ENCODE results near the gene AP3D1. TPM values are rescaled to one million over a fixed set of nuclear protein-coding genes. Genes with fewer than 3 reads are reported as not detected.

The AP3D1 gene
- total and polyA plus RNA-seq, 9 of the 15 experiments (the other 6 are each of a cell fraction or from before 2014, with no cell fraction given), result 1.2 to 86.1 (median 35.9) TPM

- intact Hi-C loops (cut with micrococcal nuclease) (no loop called here), in situ Hi-C loops (cut with MboI) (no loop called here)
- Histone ChIP-seq H3K9me1 (ENCODE audit: control insufficient read depth, insufficient read depth, low read length) (no peaks in the 10 kb centered on the region), H4K20me1 (replicated peaks; ENCODE audit: control insufficient read depth, insufficient read depth, low read length) (no peaks in the 10 kb centered on the region), H3K79me2 (ENCODE audit: control insufficient read depth, insufficient read depth, low read length) (no peaks in the 10 kb centered on the region; the same call in 1 of the 3 replicates), H3K36me3 (ENCODE audit: control insufficient read depth, insufficient read depth, low read length) (peaks cover 77% of the 10 kb centered on the region; the same call in 2 of the 3 replicates), H3K4me2 (ENCODE audit: insufficient read depth, low read length) (no peak overlapping the region), H2AFZ (ENCODE audit: low read depth, low read length) (no peak overlapping the region), H3K9me3 (replicated peaks; ENCODE audit: control insufficient read depth, insufficient read depth, low read depth, low read length) (no peaks in the 10 kb centered on the region), H3K27ac (ENCODE audit: extremely low read depth, low read depth, low read length) (no peak overlapping the region), H3K4me3 (no peak overlapping the region), H3K9ac (ENCODE audit: insufficient read depth in 1 of 2, low read depth in 2 of 2, low read length in 2 of 2) (peak overlapping the region in 1 of 2 experiments; percentile 74; a peak in 2 of 4 replicates), H3K27me3 (ENCODE audit: control insufficient read depth in 2 of 2, insufficient read depth in 2 of 2, low read length in 2 of 2) (no peaks in the 10 kb centered on the region), H3K4me1 (replicated peaks in 1 of 2; ENCODE audit: control insufficient read depth in 2 of 2, insufficient read depth in 2 of 2, low read length in 2 of 2) (peaks cover 0 to 11% of the 10 kb centered on the region in 2 experiments; a peak in 1 of 5 replicates)
- WGBS (ENCODE audit: insufficient coverage, low coverage, missing lambda C conversion rate), result 97% methylated on average over 18 of the region's 28 CpGs
- no peak for ATAC-seq
- CTCF ChIA-PET (ENCODE audit: low intra/inter-chr PET ratio), result no interaction called here
- POLR2A ChIA-PET, result interaction anchor here (0.5 to 1.1 kb wide), 2 partner anchors 37 to 199 kb away, joined by 3 read pairs; no protein-coding TSS in a partner anchor
- no peak for DNase-seq (ENCODE audit: extremely low read depth in 1 of 4, low spot score in 3 of 4)
- no peak for TF ChIP-seq NFIX (CRISPR knock-in tag; IDR thresholded peaks at IDR 0.05; ENCODE audit: low read depth)
- TF ChIP-seq ZNF764 (CRISPR knock-in tag; IDR thresholded peaks at IDR 0.05; ENCODE audit: low read depth), result no peak
- TF ChIP-seq ZNF197 (CRISPR knock-in tag; IDR thresholded peaks at IDR 0.05; ENCODE audit: low read depth), result no peak
- no peak for TF ChIP-seq U2AF2 (optimal IDR thresholded peaks at IDR 0.05; ENCODE audit: low read depth, low read length)
- TF ChIP-seq HDAC2 (IDR thresholded peaks at IDR 0.05), result no peak
- no peak for TF ChIP-seq TAF9B (IDR thresholded peaks at IDR 0.05; ENCODE audit: partially characterized antibody)
- no peak for TF ChIP-seq ZNF217 (CRISPR knock-in tag; IDR thresholded peaks at IDR 0.05)
- no peak for TF ChIP-seq ESRRB (CRISPR knock-in tag; IDR thresholded peaks at IDR 0.05; ENCODE audit: borderline replicate concordance)
- TF ChIP-seq POLR2G (IDR thresholded peaks at IDR 0.05; ENCODE audit: low read depth, low read length), result peak; percentile 13; the same call in 1 of the 2 replicates
- peak; percentile 16 for TF ChIP-seq RBM22 (IDR thresholded peaks at IDR 0.05; ENCODE audit: low read depth, low read length, poor library complexity, severe bottlenecking)
- TF ChIP-seq RBFOX2 (IDR thresholded peaks at IDR 0.05; ENCODE audit: low read depth, low read length), result 0 out of 2 replicates have a peak, but pooled peaks have one; percentile 18
- FAIRE-seq, result no peak
- BruUV-seq (replicated peaks), result no TSS peak
These were observed 21.2 kb downstream of the AP3D1 start for GRCh38 chr19:2129892-2130770.
